ENCODE data around the gene DHRS2.

Gene DHRS2

DNA sequence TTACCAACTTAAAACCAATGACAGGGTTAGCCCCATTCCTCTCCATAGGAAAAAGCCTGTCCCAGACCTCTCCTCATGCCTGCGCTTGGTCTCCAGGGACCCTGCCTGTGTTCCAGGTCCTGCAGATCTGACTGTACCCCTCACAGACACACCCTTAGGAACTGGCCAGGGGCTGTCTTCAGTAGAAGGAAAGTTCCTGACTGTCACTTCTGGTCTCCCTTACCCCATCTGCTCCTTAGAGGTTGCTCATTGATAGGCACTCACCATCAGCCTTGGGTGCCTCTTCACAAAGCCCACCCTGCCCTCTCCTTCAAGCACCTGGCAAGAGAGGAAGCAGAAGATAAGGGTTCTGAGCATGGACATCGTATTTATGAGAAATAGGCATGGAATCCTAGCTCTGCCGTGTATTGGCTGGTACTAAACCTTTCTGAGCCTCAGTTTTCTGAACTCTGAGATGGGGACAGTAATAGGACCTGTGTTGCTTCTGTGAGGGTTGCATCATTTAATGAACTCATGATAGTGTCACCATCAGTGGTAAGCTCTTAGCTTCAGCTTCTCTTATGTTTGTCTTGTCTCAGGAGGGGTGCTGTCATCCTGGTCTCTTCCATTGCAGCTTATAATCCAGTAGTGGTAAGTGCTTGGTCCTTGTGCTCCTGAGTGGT is 7.5 kb downstream of the DHRS2 start:
- ATAC-seq (replicated peaks) = no peak
- no peaks in the 10 kb centered on the region for H3K36me3 Mint-ChIP-seq
- no peak for DNase-seq
- peaks cover 7 to 13% of the 10 kb centered on the region in 2 donors for H3K27me3 Mint-ChIP-seq
- no peak overlapping the region for H3K27ac Mint-ChIP-seq
- H3K9me3 Mint-ChIP-seq = no peaks in the 10 kb centered on the region
- H3K4me1 Mint-ChIP-seq = no peaks in the 10 kb centered on the region
- H3K4me3 Mint-ChIP-seq = no peak overlapping the region

DNA sequence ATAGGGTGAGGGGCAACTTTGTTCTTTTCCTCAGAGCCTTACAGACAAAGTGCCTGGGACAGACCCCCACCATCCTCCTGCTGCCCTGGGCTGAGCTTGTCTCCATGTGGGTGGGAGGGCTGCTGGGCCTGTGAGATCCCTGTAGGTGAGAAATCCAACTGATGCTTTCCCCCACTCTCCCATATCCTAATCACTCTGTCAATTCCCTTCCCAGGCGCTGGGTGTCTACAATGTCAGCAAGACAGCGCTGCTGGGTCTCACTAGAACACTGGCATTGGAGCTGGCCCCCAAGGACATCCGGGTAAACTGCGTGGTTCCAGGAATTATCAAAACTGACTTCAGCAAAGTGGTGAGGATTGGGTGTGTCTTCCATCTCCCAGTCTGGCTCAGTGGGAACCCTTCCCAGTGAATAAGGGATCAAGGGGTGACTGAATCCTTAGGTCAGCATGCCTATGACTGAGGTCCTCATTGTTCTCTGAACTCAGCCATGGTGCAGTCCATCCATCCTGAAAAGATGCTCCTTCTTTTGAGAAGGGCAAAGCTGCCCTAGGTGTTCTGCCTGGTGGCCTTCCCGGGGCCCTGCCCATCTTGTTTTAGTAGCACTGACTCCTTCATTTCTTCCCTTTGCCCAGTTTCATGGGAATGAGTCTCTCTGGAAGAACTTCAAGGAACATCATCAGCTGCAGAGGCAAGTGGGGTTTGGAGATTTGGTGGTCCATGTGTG is 8.2 kb downstream of the DHRS2 start:
- Mint-ChIP-seq H3K9me3 (no peaks in the 10 kb centered on the region), H3K27me3 (peaks cover 12 to 18% of the 10 kb centered on the region in 2 donors), H3K27ac (no peak overlapping the region), H3K4me1 (no peaks in the 10 kb centered on the region), H3K4me3 (no peak overlapping the region), H3K36me3 (no peaks in the 10 kb centered on the region)
- ATAC-seq (replicated peaks) (no peak), DNase-seq (no peak)

DNA sequence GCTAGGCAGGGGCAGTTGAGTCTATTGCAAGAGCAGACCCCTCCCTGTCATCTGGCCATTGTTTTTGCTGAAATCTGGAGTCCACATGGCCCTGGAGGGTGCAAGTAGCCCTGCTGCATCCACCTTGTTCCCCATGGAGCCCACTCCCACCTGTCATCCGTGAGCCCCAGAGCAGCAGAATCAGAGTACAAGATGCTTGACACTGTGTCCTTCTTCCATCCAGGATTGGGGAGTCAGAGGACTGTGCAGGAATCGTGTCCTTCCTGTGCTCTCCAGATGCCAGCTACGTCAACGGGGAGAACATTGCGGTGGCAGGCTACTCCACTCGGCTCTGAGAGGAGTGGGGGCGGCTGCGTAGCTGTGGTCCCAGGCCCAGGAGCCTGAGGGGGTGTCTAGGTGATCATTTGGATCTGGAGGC is 8.8 kb downstream of the DHRS2 start:
- no peak for DNase-seq
- ATAC-seq (replicated peaks) = no peak
- Mint-ChIP-seq H3K9me3 (no peaks in the 10 kb centered on the region), H3K27ac (no peak overlapping the region), H3K27me3 (peaks cover 16 to 18% of the 10 kb centered on the region in 2 donors), H3K4me1 (no peaks in the 10 kb centered on the region), H3K4me3 (no peak overlapping the region), H3K36me3 (no peaks in the 10 kb centered on the region)

DNA sequence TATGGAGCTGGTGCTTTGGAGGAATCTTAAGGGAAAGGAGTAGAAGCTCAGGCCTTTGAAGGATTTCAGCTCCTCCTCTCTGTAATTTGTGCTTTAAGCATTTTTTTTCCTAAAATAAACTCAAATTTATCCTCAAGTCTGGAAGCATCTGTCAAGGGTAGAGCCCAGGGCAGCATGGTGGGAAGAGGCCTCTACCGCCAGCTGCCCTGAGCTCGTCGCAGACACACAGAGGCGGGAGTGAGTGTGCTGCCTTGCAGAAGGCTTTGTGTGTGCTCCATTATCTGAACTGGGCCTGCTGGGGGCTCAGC is 9.3 kb downstream of the DHRS2 start:
- no peak for ATAC-seq (replicated peaks)
- DNase-seq = no peak
- Mint-ChIP-seq H3K27ac (no peak overlapping the region), H3K9me3 (no peaks in the 10 kb centered on the region), H3K36me3 (no peaks in the 10 kb centered on the region), H3K27me3 (peaks cover 16 to 18% of the 10 kb centered on the region in 2 donors), H3K4me3 (no peak overlapping the region), H3K4me1 (no peaks in the 10 kb centered on the region)

DNA sequence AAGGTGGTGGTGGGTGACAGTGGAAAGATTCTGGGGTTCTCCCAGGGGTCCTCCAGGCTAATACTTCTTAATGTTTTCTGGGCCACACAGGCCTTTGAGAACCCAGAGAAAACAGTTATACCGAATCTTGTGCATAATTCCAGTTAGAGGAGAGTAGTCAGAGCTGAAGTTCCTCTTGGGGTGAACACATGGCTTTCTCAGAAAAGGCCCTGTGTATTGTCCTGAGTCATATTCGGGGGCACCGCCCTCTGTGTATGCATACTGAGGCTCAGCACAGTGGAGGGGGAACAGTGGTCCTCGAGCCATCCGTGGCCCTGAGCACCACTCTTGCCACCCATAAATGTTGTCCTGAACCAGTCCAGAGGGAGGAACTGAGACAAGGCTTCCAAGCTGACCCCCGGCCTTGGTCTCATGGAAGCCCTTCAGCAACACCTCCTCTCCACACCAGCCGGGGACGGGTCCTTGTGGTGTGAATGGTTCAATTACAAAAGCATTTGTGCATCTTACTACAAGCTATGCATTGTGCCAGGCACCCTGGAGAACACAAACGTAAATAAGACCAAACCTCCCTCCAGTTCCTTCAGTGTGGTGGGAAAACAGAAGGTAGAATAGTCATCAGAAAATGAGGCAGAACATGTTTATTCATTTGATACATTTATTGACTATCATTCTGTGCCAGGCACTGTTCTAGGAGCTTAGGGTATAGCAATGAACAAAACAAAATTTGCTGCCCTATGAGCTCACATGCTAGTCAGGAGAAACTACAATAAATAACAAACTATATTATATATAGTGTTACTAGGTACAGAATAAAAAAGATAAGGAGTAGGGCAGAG is 9.9 kb downstream of the DHRS2 start:
- ATAC-seq (replicated peaks) = no peak
- no peaks in the 10 kb centered on the region for H3K4me1 Mint-ChIP-seq
- H3K9me3 Mint-ChIP-seq = no peaks in the 10 kb centered on the region
- DNase-seq = no peak
- H3K4me3 Mint-ChIP-seq = no peak overlapping the region
- H3K27me3 Mint-ChIP-seq = peaks cover 16 to 18% of the 10 kb centered on the region in 2 donors
- H3K36me3 Mint-ChIP-seq = no peaks in the 10 kb centered on the region
- H3K27ac Mint-ChIP-seq = no peak overlapping the region

DNA sequence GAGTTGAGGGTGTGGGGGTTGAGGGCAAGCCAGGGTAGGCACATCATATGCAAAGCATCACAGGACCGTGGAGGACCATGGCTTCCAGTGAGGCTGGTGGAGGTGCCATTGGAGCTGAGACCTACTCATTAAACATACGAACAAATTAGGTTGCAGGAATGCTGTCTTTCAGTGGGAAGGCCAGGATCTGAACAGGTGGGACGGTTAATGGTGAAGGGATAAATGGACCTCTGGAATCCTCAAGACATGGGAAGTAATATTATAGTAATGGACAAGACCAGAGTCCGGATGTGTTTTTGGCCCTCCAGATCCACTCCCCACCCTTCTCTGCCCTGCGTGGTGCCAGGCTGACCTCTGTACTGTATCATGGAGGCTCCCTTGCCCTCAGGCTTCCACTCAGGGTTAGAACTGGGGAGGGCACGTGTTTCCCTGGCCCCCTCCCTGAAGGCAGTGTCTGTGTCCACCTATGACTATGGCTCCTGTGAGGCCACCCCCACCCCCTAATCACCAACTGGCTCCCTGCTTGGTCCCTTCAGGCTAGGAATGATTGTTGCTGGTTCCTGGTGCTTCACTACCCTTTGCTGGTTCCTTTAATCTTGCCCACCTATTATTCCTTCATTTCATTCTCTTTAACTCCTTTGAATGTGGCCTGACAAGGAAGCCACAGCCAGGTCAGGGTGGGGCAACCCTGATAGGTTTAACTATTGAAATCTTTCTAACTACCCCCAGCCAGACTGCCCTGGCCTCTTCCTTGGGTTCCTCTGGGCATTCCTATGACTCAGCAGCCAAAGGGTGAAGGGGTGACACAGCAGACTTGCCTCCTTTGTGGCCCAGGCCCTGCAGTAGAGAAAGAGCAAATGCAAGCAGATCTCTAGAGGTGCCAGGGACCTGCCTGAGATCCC is 10.7 kb downstream of the DHRS2 start:
- Mint-ChIP-seq H3K27me3 (peaks cover 16 to 18% of the 10 kb centered on the region in 2 donors), H3K27ac (no peak overlapping the region), H3K4me1 (no peaks in the 10 kb centered on the region), H3K36me3 (no peaks in the 10 kb centered on the region), H3K9me3 (no peaks in the 10 kb centered on the region), H3K4me3 (no peak overlapping the region)
- no peak for ATAC-seq (replicated peaks)
- no peak for DNase-seq

DNA sequence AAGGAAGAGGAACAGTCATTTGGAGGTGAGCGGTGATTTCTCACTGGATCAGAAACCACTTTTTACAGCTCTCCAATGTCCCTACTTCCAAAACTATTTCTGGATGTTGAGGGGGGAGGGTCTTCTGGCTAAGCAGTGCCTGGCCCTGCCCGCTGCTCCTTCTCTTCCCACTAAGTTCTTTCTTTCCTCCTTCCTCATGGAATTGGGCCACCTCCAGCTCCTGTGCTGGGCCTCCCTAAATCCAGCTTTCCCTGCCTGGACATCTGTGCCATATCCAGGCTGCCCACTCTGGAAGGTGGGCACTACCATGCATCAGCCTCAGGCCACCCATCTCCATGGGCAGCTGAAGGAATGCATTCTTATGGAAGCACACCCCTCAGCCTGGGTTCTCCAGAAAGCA is 11.5 kb downstream of the DHRS2 start:
- Mint-ChIP-seq H3K27ac (no peak overlapping the region), H3K36me3 (no peaks in the 10 kb centered on the region), H3K4me3 (no peak overlapping the region), H3K4me1 (no peaks in the 10 kb centered on the region), H3K27me3 (peaks cover 16 to 18% of the 10 kb centered on the region in 2 donors), H3K9me3 (no peaks in the 10 kb centered on the region)
- DNase-seq = no peak
- ATAC-seq (replicated peaks) = no peak

DNA sequence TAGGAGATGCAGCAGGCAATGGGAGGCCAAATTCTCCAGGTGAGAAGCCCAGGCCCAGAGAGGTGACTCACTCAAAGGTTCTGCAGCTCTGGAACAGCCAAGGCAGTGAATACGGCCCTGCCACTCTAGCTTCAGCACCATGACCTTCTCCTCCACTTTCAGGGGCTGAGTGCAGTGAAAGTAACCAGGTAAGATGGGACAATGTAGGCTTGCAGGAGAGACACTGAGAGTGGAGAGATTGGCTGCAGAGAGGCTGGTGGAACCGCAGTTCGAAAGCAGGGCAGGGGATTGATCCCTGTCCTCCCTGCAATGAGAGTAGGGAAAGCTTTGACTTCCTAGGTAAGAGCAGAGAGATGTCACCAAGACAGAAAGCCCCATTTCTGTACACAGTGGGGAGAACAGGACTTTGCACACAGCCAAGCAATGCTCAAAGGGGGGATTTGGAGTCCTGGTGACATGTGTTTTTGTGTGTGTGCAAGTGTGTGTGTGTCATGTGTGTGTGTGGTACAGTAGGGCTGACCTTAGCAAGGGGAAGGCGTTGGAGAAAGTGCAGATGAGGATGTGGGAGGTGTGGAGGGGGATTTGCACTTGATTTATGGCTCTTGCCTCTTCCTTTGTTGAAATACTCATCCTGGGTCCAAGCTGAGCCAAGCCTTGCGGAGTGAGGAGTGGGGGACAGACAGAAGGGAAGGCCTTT is 12.7 kb downstream of the DHRS2 start:
- Mint-ChIP-seq H3K4me1 (no peaks in the 10 kb centered on the region), H3K27ac (no peak overlapping the region), H3K36me3 (no peaks in the 10 kb centered on the region), H3K4me3 (no peak overlapping the region), H3K9me3 (no peaks in the 10 kb centered on the region), H3K27me3 (peaks cover 16 to 18% of the 10 kb centered on the region in 2 donors)
- ATAC-seq (replicated peaks) = no peak
- DNase-seq = no peak

DNA sequence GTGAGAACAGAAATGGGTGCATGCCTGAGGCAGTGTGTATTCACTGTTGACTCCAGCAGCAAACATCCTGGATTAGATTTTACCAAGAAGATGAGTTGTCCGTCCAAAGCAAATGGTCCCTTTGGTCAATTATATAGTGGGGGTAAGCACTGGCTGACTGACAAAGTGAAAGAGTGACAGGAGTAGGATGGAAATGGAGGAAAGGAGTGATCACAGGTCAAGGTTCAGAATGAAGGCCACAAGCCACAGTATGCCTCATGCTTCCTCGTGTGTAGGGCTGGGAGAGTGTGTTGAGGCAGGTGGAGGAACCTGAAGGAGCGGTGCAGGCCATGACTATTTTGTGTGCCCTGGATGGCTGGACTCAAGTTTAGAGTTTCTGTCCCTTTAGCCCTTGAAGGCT is 14.3 kb downstream of the DHRS2 start:
- H3K27me3 Mint-ChIP-seq = peaks cover 13 to 18% of the 10 kb centered on the region in 2 donors
- ATAC-seq (replicated peaks) (no peak), DNase-seq (no peak)
- H3K27ac Mint-ChIP-seq = no peak overlapping the region
- H3K36me3 Mint-ChIP-seq = no peaks in the 10 kb centered on the region
- no peak overlapping the region for H3K4me3 Mint-ChIP-seq
- H3K4me1 Mint-ChIP-seq = no peaks in the 10 kb centered on the region
- peaks cover 0 to 2% of the 10 kb centered on the region in 2 donors for H3K9me3 Mint-ChIP-seq

DNA sequence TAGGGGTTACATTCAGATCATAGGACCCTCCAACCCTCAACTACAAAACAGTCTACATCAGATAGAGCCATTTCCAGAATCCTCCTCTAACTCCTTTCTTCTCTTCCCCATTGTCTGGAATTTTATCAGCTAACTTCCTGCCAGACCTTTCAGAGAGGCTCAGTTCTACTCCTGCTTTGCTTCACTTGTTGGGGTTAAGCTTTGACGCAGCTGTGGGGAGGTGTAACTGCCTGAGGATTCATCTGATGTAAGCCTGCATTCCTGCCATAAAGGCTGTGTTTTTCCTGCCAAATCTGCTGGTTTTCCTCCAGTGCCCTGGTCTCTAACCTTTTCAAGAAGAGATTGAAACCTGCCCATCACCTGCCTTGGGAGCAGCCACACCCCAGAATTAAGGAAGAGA is 16.9 kb downstream of the DHRS2 start:
- Mint-ChIP-seq H3K27ac (no peak overlapping the region), H3K4me3 (no peak overlapping the region), H3K9me3 (peaks cover 0 to 2% of the 10 kb centered on the region in 2 donors), H3K4me1 (no peaks in the 10 kb centered on the region), H3K36me3 (no peaks in the 10 kb centered on the region), H3K27me3 (peaks cover 9% of the 10 kb centered on the region in 2 donors)
- ATAC-seq (replicated peaks) (no peak), DNase-seq (no peak)

DNA sequence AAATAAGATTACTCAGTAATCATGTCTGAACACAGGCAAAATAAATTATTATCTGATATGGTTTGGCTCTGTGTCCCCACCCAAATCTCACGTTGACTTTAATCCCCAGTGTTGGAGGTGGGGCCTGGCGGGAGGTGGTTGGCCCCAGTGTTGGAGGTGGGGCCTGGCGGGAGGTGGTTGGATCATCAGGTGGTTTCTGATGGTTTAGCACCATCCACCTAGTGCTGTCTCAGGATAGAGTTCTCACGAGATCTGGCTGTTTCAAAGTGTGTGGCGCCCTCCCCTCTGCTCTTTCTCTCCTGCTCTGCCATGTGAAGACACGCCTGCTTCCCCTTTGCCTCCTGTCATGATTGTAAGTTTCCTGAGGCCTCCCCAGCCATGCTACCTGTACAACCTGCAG is 18.1 kb downstream of the DHRS2 start:
- peaks cover 4 to 6% of the 10 kb centered on the region in 2 donors for H3K27me3 Mint-ChIP-seq
- ATAC-seq (replicated peaks) = no peak
- H3K27ac Mint-ChIP-seq = no peak overlapping the region

DNA sequence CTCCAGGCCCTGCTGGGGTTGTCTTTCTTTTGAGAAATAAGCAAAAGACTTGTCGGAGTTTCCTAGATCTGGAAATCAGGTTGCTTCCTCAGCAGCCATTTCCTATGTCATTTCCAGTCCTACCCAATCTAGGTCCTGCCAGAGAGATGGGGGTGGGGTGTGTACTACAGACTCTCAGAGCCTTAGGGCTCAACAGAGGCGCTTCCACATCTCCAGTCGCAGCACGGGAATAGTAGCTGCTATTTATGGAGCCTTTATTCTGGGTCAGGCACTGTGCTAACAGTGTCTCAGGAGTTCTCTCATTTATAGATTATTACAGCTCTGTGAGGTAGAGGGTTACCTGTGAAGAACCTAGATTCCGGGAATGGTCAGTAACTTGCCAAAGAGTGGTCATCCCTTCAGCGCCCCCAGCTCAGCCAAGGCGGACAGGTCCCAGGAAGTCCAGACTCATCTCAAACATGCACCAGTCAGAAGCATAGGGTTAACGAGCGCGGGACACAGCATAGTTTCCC is 21.9 kb downstream of the DHRS2 start:
- H3K9me3 Mint-ChIP-seq = peaks cover 0 to 2% of the 10 kb centered on the region in 2 donors
- H3K27ac Mint-ChIP-seq = no peak overlapping the region
- ATAC-seq (replicated peaks) (no peak), DNase-seq (no peak)
- H3K27me3 Mint-ChIP-seq = peaks cover 12 to 33% of the 10 kb centered on the region in 2 donors
- H3K36me3 Mint-ChIP-seq = no peaks in the 10 kb centered on the region
- no peaks in the 10 kb centered on the region for H3K4me1 Mint-ChIP-seq
- H3K4me3 Mint-ChIP-seq = no peak overlapping the region

More for the DNA sequence above, 18.1 kb downstream of the DHRS2 start:
- Mint-ChIP-seq H3K9me3 (peaks cover 0 to 2% of the 10 kb centered on the region in 2 donors), H3K36me3 (no peaks in the 10 kb centered on the region), H3K4me3 (no peak overlapping the region), H3K4me1 (no peaks in the 10 kb centered on the region)
- no peak for DNase-seq
